WTC11 (cell line): ENCODE results near the gene DPYSL3.

Experiments used
- CTCF ChIP-seq: fragments of 200-600 bp; IDR thresholded peaks from 2 replicates; pipeline ENCODE4 v1.8.0; 2022; ENCODE audit warnings: antibody characterized with exemption
- NR3C1 ChIP-seq: sonication (generic); formaldehyde crosslinking; conservative IDR thresholded peaks from 2 replicates; pipeline ENCODE4 v1.8.1; 2023; ENCODE audit warnings: low read depth, mild to moderate bottlenecking, missing genetic modification reagents
- SP1 ChIP-seq: sonication (generic); formaldehyde crosslinking; conservative IDR thresholded peaks from 2 replicates; pipeline ENCODE4 v1.8.1; 2022; ENCODE audit warnings: missing genetic modification reagents
- ZMAT4 ChIP-seq: fragments of 250-450 bp; sonication (Bioruptor Pico); IDR thresholded peaks from 2 replicates; pipeline ENCODE4 v1.9.0; 2021; ENCODE audit warnings: mild to moderate bottlenecking

- TF ChIP-seq CTCF, result peak; percentile 92
- TF ChIP-seq SP1 (CRISPR knock-in tag), result no peak; the same call in 1 of the 2 replicates
- no peak for TF ChIP-seq NR3C1 (CRISPR knock-in tag)
- TF ChIP-seq ZMAT4, result no peak
These were observed 55.7 kb downstream of the DPYSL3 start for GRCh38 chr5:147453875-147454814.
